OCI-LY7 (cell line): ENCODE data around the gene CYP27C1. TPM values are rescaled to one million over a fixed set of nuclear protein-coding genes. Genes with fewer than 3 reads are reported as not detected.

Source experiments
- BruUV-seq: library from RNA; stranded (reverse); fragments of 400-500 nt; replicated peaks from 2 replicates; lab custom pipeline; 2021; lab: Mats Ljungman, UMichigan
- CTCF ChIA-PET: fragments of 300-600 bp; sonication (Branson Sonifier 250); formaldehyde crosslinking; loops from one replicate; lab custom pipeline; 2022; ENCODE audit warnings: antibody characterized with exemption; ENCODE audit not compliant: unreplicated experiment; lab: Charles Lee
- POLR2A ChIA-PET: fragments of 300-600 bp; sonication (Branson Sonifier 250); formaldehyde crosslinking; loops from one replicate; lab custom pipeline; 2022; ENCODE audit warnings: antibody characterized with exemption; lab: Charles Lee
- DNase-seq: peaks from one replicate; pipeline ENCODE4 v3.0.0-alpha.2; 2015; ENCODE audit warnings: low spot score
- H2AFZ ChIP-seq: fragments of 200-600 bp; sonication (generic), shearing (Covaris generic); 2 replicates; pipeline ENCODE4 v1.6.1; 2014; ENCODE audit warnings: mild to moderate bottlenecking, antibody characterized with exemption, low read length, moderate library complexity
- H3K27ac ChIP-seq: fragments of 200-600 bp; sonication (generic); 2 replicates; pipeline ENCODE4 v1.5.1; 2014; ENCODE audit warnings: mixed run types, low read depth, mild to moderate bottlenecking, moderate library complexity, low read length, inconsistent platforms; ENCODE audit not compliant: poor library complexity, severe bottlenecking
- H3K36me3 ChIP-seq: fragments of 200-600 bp; sonication (generic); 2 replicates; pipeline ENCODE4 v1.6.1; 2014; ENCODE audit warnings: mild to moderate bottlenecking, antibody characterized with exemption, low read length, moderate library complexity, mixed read lengths; ENCODE audit not compliant: insufficient read depth
- H3K4me1 ChIP-seq: fragments of 200-600 bp; sonication (generic); 2 replicates; pipeline ENCODE4 v1.5.1; 2014; ENCODE audit warnings: mild to moderate bottlenecking, low read length; ENCODE audit not compliant: insufficient read depth, poor library complexity, severe bottlenecking
- H3K4me2 ChIP-seq: fragments of 200-600 bp; sonication (generic); 2 replicates; pipeline ENCODE4 v1.6.1; 2014; ENCODE audit warnings: mild to moderate bottlenecking, low read length
- H3K4me3 ChIP-seq: fragments of 200-600 bp; sonication (generic); 2 replicates; pipeline ENCODE4 v1.5.1; 2014; ENCODE audit warnings: mild to moderate bottlenecking, low read depth, low read length; ENCODE audit not compliant: poor library complexity, severe bottlenecking
- H3K79me2 ChIP-seq: fragments of 200-600 bp; sonication (generic); 2 replicates; pipeline ENCODE4 v1.6.1; 2016; ENCODE audit warnings: low read depth, mild to moderate bottlenecking, low read length, moderate library complexity, mixed read lengths; ENCODE audit not compliant: insufficient read depth
- H3K9me2 ChIP-seq: fragments of 200-600 bp; sonication (generic); 2 replicates; pipeline ENCODE4 v1.6.1; 2016; ENCODE audit warnings: mild to moderate bottlenecking, low read length, mixed read lengths; ENCODE audit not compliant: insufficient read depth
- H3K9me3 ChIP-seq: fragments of 200-600 bp; sonication (generic); 2 replicates; pipeline ENCODE4 v1.6.1; 2014; ENCODE audit warnings: mild to moderate bottlenecking, mixed run types, low read length, mixed read lengths
- H4K20me1 ChIP-seq: fragments of 200-600 bp; sonication (generic); 2 replicates; pipeline ENCODE4 v1.6.1; 2014; ENCODE audit warnings: mild to moderate bottlenecking, antibody characterized with exemption, low read length, moderate library complexity, mixed read lengths; ENCODE audit not compliant: insufficient read depth
- CTCF ChIP-seq: fragments of 200-600 bp; sonication (generic); conservative IDR thresholded peaks from 2 replicates; pipeline ENCODE4 v1.5.1; 2014; ENCODE audit warnings: mild to moderate bottlenecking, antibody characterized with exemption, low read length, moderate library complexity, mixed read lengths
- EZH2phosphoT487 ChIP-seq: fragments of 200-600 bp; sonication (generic); IDR thresholded peaks from 2 replicates; pipeline ENCODE4 v1.6.1; 2018; ENCODE audit warnings: low read depth, borderline replicate concordance, mild to moderate bottlenecking, mixed run types, antibody characterized with exemption, low read length, moderate library complexity, mixed read lengths
- intact Hi-C: fragments of 100-400 bp; cut with micrococcal nuclease; formaldehyde crosslinking; loops from one replicate; pipeline ENCODE4 v1.10.0; 2022; ENCODE audit not compliant: unreplicated experiment
- total RNA-seq, 2 experiments: library from RNA; depleted of rRNA in 1 of 2; stranded (reverse); fragments of >200 nt in 1 of 2; shearing (Covaris generic) in 1 of 2; gene quantifications; 2 replicates each; pipeline ENCODE4 v1.2.3, GENCODE V29; 2014 to 2022

CYP27C1 gene
- total RNA-seq, 2 experiments from 2014 or later: not detected

GRCh38 chr2:127155947-127156346 lies 64.2 kb downstream of the CYP27C1 start:
- H3K9me2 ChIP-seq: no peaks in the 10 kb centered on the region
- CTCF ChIA-PET: no interaction called here
- H2AFZ ChIP-seq: no peak overlapping the region
- POLR2A ChIA-PET: no interaction called here
- no peaks in the 10 kb centered on the region for H4K20me1 ChIP-seq
- DNase-seq: no peak
- no peak overlapping the region for H3K4me2 ChIP-seq
- BruUV-seq: no TSS peak
- no peak overlapping the region for H3K4me3 ChIP-seq
- no peaks in the 10 kb centered on the region for H3K4me1 ChIP-seq
- H3K27ac ChIP-seq: no peak overlapping the region
- H3K9me3 ChIP-seq: no peaks in the 10 kb centered on the region
- H3K79me2 ChIP-seq: no peaks in the 10 kb centered on the region
- intact Hi-C loops: no loop called here
- H3K36me3 ChIP-seq: no peaks in the 10 kb centered on the region
- TF ChIP-seq CTCF: no peak

GRCh38 chr2:127155028-127155581 lies 65.0 kb downstream of the CYP27C1 start:
- ChIA-PET POLR2A (interaction anchor here (0.7 to 0.9 kb wide), 2 partner anchors 9 to 185 kb away, joined by 4 read pairs; no protein-coding TSS in a partner anchor), CTCF (no interaction called here)
- Histone ChIP-seq H3K4me3 (no peak overlapping the region), H3K9me3 (no peaks in the 10 kb centered on the region), H3K27ac (no peak overlapping the region), H3K79me2 (no peaks in the 10 kb centered on the region), H4K20me1 (no peaks in the 10 kb centered on the region), H3K9me2 (no peaks in the 10 kb centered on the region), H3K36me3 (no peaks in the 10 kb centered on the region), H3K4me2 (no peak overlapping the region), H2AFZ (no peak overlapping the region), H3K4me1 (no peaks in the 10 kb centered on the region)
- TF ChIP-seq CTCF (no peak), EZH2phosphoT487 (no peak)
- no peak for DNase-seq
- intact Hi-C loops: no loop called here
- BruUV-seq: no TSS peak

- no peak overlapping the region for H3K27ac ChIP-seq
- no peaks in the 10 kb centered on the region for H3K79me2 ChIP-seq
- no peaks in the 10 kb centered on the region for H3K4me1 ChIP-seq
- BruUV-seq: no TSS peak
- no peaks in the 10 kb centered on the region for H3K36me3 ChIP-seq
- no peak overlapping the region for H3K4me2 ChIP-seq
- DNase-seq: no peak
- no peaks in the 10 kb centered on the region for H3K9me2 ChIP-seq
- H2AFZ ChIP-seq: no peak overlapping the region
- intact Hi-C loops: no loop called here
- H3K9me3 ChIP-seq: no peaks in the 10 kb centered on the region
- no peak overlapping the region for H3K4me3 ChIP-seq
- H4K20me1 ChIP-seq: no peaks in the 10 kb centered on the region
- TF ChIP-seq CTCF: no peak
- no peak for TF ChIP-seq EZH2phosphoT487
- ChIA-PET CTCF (no interaction called here), POLR2A (interaction anchor here (0.9 kb wide), 1 partner anchor 9 kb away, joined by 4 read pairs; no protein-coding TSS in a partner anchor)
These were observed 65.7 kb downstream of the CYP27C1 start for GRCh38 chr2:127154396-127154795.
